Naive B cell (primary cell): Measurements from ENCODE around the gene PROB1. TPM values are rescaled to one million over a fixed set of nuclear protein-coding genes. Genes with fewer than 3 reads are reported as not detected.

Experiments
- ATAC-seq, 2 donors: fragments of 150-1000 bp; cut with Tn5 transposase; 2 replicates each; pipeline ENCODE4 v1.10.0; 2021; ENCODE audit warnings: low read depth in 2 of 2, mild to moderate bottlenecking in 2 of 2, moderate library complexity in 2 of 2
- DNase-seq: peaks from one replicate; pipeline ENCODE4 v3.0.0; 2022
- H3K27ac Mint-ChIP-seq, 6 donors: one replicate each; pipeline ENCODE4 v1.8.0; 2020 to 2022; ENCODE audit warnings: mild to moderate bottlenecking in 6 of 6, mixed read lengths in 6 of 6, moderate library complexity in 5 of 6, inconsistent platforms in 2 of 6
- H3K27me3 Mint-ChIP-seq, 3 donors: one replicate each; pipeline ENCODE4 v1.8.0; 2021 to 2022; ENCODE audit warnings: mixed read lengths in 3 of 3, mild to moderate bottlenecking in 1 of 3
- H3K36me3 Mint-ChIP-seq, 2 donors: one replicate each; pipeline ENCODE4 v1.8.0; 2020 to 2022; ENCODE audit warnings: mixed read lengths in 2 of 2, inconsistent platforms in 1 of 2, mild to moderate bottlenecking in 1 of 2
- H3K4me1 Mint-ChIP-seq, 3 donors: one replicate each; pipeline ENCODE4 v1.8.0; 2020 to 2022; ENCODE audit warnings: mixed read lengths in 3 of 3, inconsistent platforms in 1 of 3, mild to moderate bottlenecking in 1 of 3, moderate library complexity in 1 of 3
- H3K4me3 Mint-ChIP-seq, 8 donors: one replicate each; pipeline ENCODE4 v1.8.0; 2020 to 2022; ENCODE audit warnings: mild to moderate bottlenecking in 8 of 8, mixed read lengths in 8 of 8, moderate library complexity in 8 of 8, inconsistent platforms in 2 of 8
- H3K9me3 Mint-ChIP-seq, 7 donors: one replicate each; pipeline ENCODE4 v1.8.0; 2020 to 2022; ENCODE audit warnings: mixed read lengths in 7 of 7, mild to moderate bottlenecking in 5 of 7, inconsistent platforms in 2 of 7, moderate library complexity in 1 of 7
- polyA plus RNA-seq, 6 donors: library from polyadenylated mRNA; unstranded; fragments of 300-500 nt; fragmentation: Illumina TruSeq; gene quantifications; one replicate each; pipeline ENCODE4 v1.2.3, GENCODE V29; 2021; ENCODE audit warnings: low read depth in 6 of 6

PROB1 gene
- polyA plus RNA-seq, 6 donors from 2014 or later, result 0.67 to 2.5 (median 1.1) TPM

GRCh38 chr5:139385061-139386049 is 9.5 kb downstream of the PROB1 start:
- H3K9me3 Mint-ChIP-seq, result no peaks in the 10 kb centered on the region
- no peaks in the 10 kb centered on the region for H3K36me3 Mint-ChIP-seq
- peak overlapping the region; percentile 85 to 99 (median 94) for H3K27ac Mint-ChIP-seq
- DNase-seq (no peak), ATAC-seq (no peak)
- H3K4me3 Mint-ChIP-seq, result peak overlapping the region; percentile 40 to 97 (median 88)
- peaks cover 62 to 84% (median 81%) of the 10 kb centered on the region in 3 donors for H3K4me1 Mint-ChIP-seq
- H3K27me3 Mint-ChIP-seq, result no peaks in the 10 kb centered on the region

DNA sequence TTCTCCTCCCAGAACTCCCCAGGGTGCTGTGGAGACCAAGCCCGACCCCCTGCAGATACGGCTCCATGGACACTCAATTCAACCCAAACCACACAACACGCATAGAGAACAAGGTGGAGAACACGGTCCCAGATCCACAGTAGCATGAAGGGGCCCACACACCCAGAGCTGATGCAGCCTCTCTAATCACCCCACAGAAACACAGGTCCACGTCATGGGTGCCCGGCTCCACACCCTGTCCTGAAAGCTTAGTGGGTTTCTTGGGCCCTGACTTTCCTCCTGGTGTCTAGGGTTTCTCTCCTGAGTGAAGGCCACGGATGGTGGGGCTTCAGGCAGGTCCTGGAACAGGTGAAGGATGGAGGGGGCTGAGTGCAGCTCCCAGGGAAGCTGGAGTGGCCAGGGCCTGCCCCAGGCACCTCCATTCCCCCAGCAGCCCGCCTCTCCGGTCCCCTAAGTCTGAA is 10.3 kb downstream of the PROB1 start:
- Mint-ChIP-seq H3K9me3 (no peaks in the 10 kb centered on the region), H3K4me3 (peak overlapping the region; percentile 40 to 97 (median 88)), H3K27ac (peak overlapping the region; percentile 85 to 96 (median 94)), H3K36me3 (no peaks in the 10 kb centered on the region), H3K4me1 (peaks cover 61 to 81% (median 78%) of the 10 kb centered on the region in 3 donors), H3K27me3 (no peaks in the 10 kb centered on the region)
- no peak for DNase-seq
- no peak for ATAC-seq

GRCh38 chr5:139383993-139384590 is 10.8 kb downstream of the PROB1 start:
- H3K27ac Mint-ChIP-seq, result peak overlapping the region; percentile 85 to 96 (median 94)
- DNase-seq, result no peak
- H3K4me3 Mint-ChIP-seq, result peak overlapping the region in 6 of 8 donors; percentile 36 to 97 (median 76)
- H3K4me1 Mint-ChIP-seq, result peaks cover 56 to 78% (median 72%) of the 10 kb centered on the region in 3 donors
- H3K9me3 Mint-ChIP-seq, result no peaks in the 10 kb centered on the region
- no peaks in the 10 kb centered on the region for H3K36me3 Mint-ChIP-seq
- ATAC-seq, result no peak
- H3K27me3 Mint-ChIP-seq, result no peaks in the 10 kb centered on the region

DNA sequence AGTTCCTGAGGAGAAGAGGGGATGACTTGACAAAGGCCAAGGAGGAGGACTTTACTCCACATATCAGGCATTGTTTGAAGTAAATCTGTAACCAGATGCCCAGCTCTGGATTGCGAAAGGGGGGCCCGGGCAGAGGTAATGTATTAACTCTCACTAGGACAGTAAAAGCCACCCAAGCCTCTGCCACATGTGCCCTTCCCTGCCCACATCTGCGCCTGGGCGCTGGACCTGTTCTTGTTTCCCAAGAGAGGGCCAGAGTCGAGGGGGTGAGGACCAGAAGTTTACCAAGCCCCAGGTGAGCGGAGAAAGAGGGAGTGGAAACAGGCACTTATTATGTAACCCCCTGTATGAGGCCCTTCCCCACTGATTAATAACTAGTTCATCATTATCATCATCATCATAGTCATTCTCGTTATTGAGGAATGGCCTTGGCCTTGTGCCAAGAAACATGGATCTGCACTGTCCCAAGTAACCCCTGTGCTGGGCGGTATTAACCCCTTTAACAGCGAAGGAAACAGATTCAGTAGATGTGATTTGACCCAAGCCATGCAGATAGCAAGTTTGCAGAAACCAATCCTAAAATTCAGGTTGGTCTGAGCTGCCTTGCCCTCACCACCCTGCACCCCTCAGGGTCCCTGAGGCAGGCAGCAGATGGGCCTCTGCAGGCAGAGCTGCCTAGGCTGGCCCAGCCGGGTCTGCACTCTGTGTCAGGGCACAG is 11.5 kb downstream of the PROB1 start, which contains the start of gene SLC23A1:
Gene SLC23A1, minus strand, starts transcription at position 23 of the 718 bp plus-strand sequence. CDS start 44 bp downstream, outside the sequence.
- no peaks in the 10 kb centered on the region for H3K9me3 Mint-ChIP-seq
- H3K4me1 Mint-ChIP-seq, result peaks cover 54 to 71% (median 66%) of the 10 kb centered on the region in 3 donors
- no peaks in the 10 kb centered on the region for H3K27me3 Mint-ChIP-seq
- peak within 1 kb of the TSS; percentile 67 to 95 (median 92) for H3K27ac Mint-ChIP-seq
- no peak for ATAC-seq
- no peak for DNase-seq
- H3K4me3 Mint-ChIP-seq, result peak within 1 kb of the TSS in 6 of 8 donors; percentile 25 to 88 (median 38)
- no peaks in the 10 kb centered on the region for H3K36me3 Mint-ChIP-seq

DNA sequence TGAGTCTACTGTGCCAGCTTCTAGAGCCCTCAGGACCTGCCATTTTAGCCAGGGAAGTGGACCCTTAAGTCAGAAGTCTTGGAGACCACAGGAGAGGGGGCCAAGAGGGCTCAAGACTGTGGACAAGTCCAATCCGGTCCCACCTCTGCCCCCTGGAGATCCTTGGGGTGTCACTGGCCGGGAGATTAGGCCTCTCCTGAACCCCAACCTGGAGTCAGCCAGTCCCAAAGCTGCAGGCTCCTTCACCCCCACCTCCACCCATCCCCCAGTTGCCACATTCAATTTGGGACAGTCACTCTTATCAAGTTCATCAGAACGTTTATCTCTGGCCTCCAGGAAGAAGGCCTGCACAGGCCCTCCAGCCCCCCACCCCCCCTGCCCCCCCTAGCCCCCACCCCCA is 12.1 kb downstream of the PROB1 start:
- DNase-seq, result no peak
- Mint-ChIP-seq H3K4me1 (peaks cover 48 to 65% (median 60%) of the 10 kb centered on the region in 3 donors), H3K36me3 (no peaks in the 10 kb centered on the region), H3K27ac (peak overlapping the region in 2 of 6 donors; percentile 52 to 66), H3K4me3 (peak overlapping the region in 1 of 8 donors; percentile 25), H3K27me3 (no peaks in the 10 kb centered on the region), H3K9me3 (no peaks in the 10 kb centered on the region)
- ATAC-seq, result no peak

DNA sequence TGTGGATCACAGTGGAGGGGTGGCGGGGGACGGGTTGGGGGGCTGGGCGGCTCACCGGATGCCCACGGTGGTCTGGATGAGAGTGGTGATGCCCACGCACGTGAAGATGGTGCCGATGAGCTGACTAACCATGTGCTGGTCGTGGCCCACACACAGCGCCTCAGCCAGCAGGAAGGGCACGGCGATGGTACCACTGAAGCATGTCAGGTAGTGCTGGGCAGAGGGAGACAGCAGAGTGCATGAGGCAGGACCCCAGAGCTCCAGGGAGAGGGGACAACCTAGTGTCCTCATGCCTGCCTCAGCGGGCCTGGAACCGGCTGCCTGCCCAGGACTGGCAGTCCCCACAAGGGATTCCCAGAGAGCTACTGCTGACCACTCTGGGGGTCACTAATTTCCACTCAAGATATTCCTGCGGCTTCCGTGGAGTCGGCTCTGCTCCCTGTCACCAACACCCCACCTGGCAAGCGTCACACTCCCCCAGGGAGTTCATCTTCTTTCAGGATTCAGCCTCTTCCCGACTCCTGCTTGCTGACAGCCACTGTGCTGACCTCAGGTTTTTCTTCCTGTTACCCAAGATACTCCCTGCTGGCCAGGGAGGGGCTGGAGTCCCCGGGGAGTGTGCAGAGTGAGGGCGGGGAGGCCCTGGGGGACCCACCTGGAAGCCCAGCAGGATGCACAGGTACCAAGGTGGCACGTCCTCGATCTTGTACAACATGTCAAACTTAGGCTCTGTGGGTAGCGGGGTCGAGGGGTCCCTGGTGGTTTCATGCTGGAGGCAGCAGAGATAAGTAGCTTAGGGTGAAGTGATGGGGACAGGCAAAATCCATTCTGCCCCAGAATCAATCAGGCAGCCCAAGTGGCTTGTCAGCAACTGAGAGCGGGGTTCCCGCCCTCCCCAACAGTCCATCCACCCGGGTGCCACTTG is 12.8 kb downstream of the PROB1 start:
- no peak for DNase-seq
- no peak for ATAC-seq
- Mint-ChIP-seq H3K4me3 (peak overlapping the region in 3 of 8 donors; percentile 19 to 26 (median 25)), H3K27me3 (no peaks in the 10 kb centered on the region), H3K4me1 (peaks cover 41 to 58% (median 52%) of the 10 kb centered on the region in 3 donors), H3K27ac (peak overlapping the region in 3 of 6 donors; percentile 43 to 66 (median 52)), H3K36me3 (peaks cover 0 to 3% of the 10 kb centered on the region in 2 donors), H3K9me3 (no peaks in the 10 kb centered on the region)

GRCh38 chr5:139379626-139380449 is 15.1 kb downstream of the PROB1 start:
- Mint-ChIP-seq H3K4me1 (peaks cover 25 to 35% (median 35%) of the 10 kb centered on the region in 3 donors), H3K27me3 (no peaks in the 10 kb centered on the region), H3K9me3 (no peaks in the 10 kb centered on the region), H3K36me3 (peaks cover 0 to 4% of the 10 kb centered on the region in 2 donors), H3K4me3 (no peak overlapping the region), H3K27ac (peak overlapping the region in 5 of 6 donors; percentile 42 to 89 (median 72))
- ATAC-seq, result no peak
- DNase-seq, result no peak

GRCh38 chr5:139378941-139379361 is 16.0 kb downstream of the PROB1 start:
- peak overlapping the region in 1 of 6 donors; percentile 38 for H3K27ac Mint-ChIP-seq
- no peaks in the 10 kb centered on the region for H3K9me3 Mint-ChIP-seq
- no peak overlapping the region for H3K4me3 Mint-ChIP-seq
- H3K4me1 Mint-ChIP-seq, result peaks cover 17 to 28% (median 26%) of the 10 kb centered on the region in 3 donors
- peaks cover 0 to 4% of the 10 kb centered on the region in 2 donors for H3K36me3 Mint-ChIP-seq
- ATAC-seq (no peak), DNase-seq (no peak)
- no peaks in the 10 kb centered on the region for H3K27me3 Mint-ChIP-seq

- H3K36me3 Mint-ChIP-seq, result peaks cover 0 to 4% of the 10 kb centered on the region in 2 donors
- DNase-seq, result no peak
These were observed 16.6 kb downstream of the PROB1 start for GRCh38 chr5:139378101-139378825.

GRCh38 chr5:139377226-139377625 is 17.7 kb downstream of the PROB1 start:
- no peaks in the 10 kb centered on the region for H3K27me3 Mint-ChIP-seq
- no peak overlapping the region for H3K4me3 Mint-ChIP-seq
- no peak for ATAC-seq
- H3K9me3 Mint-ChIP-seq, result no peaks in the 10 kb centered on the region
- peaks cover 0 to 6% of the 10 kb centered on the region in 2 donors for H3K36me3 Mint-ChIP-seq
- peaks cover 13 to 16% (median 13%) of the 10 kb centered on the region in 3 donors for H3K4me1 Mint-ChIP-seq
- no peak for DNase-seq
- H3K27ac Mint-ChIP-seq, result peak overlapping the region in 2 of 6 donors; percentile 65 to 79

More at GRCh38 chr5:139378101-139378825, 16.6 kb downstream of the PROB1 start:
- Mint-ChIP-seq H3K27ac (no peak overlapping the region), H3K4me3 (no peak overlapping the region), H3K4me1 (peaks cover 17 to 22% (median 19%) of the 10 kb centered on the region in 3 donors), H3K27me3 (no peaks in the 10 kb centered on the region), H3K9me3 (no peaks in the 10 kb centered on the region)
- peak in 1 of 2 donors; percentile 32 for ATAC-seq

DNA sequence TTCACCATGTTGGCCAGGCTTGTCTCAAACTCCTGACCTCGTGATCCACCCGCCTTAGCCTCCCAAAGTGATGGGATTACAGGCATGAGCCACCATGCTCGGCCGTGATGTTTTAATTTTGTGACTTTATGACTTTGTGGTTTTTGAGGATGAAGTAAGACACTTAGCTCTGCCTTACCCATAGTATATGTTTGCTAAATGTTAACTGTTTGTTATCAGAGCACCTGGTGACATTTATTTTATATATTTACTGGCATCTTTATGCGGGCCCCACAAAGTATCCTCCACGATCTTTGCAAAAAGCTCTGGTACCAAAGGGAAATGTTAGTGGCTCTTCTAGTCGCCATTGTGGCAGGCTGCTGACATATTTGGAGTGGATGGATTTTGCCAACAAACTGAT is 18.5 kb downstream of the PROB1 start:
- H3K9me3 Mint-ChIP-seq, result no peaks in the 10 kb centered on the region
- peak overlapping the region in 2 of 6 donors; percentile 30 to 52 for H3K27ac Mint-ChIP-seq
- DNase-seq (no peak), ATAC-seq (no peak)
- peaks cover 0 to 7% of the 10 kb centered on the region in 2 donors for H3K36me3 Mint-ChIP-seq
- no peaks in the 10 kb centered on the region for H3K27me3 Mint-ChIP-seq
- no peak overlapping the region for H3K4me3 Mint-ChIP-seq
- H3K4me1 Mint-ChIP-seq, result peaks cover 8 to 11% (median 8%) of the 10 kb centered on the region in 3 donors
